Astrocyte of the cerebellum (primary cell): ENCODE data around the gene DACH1.

Experiments used
- DNase-seq: peaks from one replicate; pipeline ENCODE4 v3.0.0-alpha.2; 2011; ENCODE audit warnings: low read depth
- H3K4me3 ChIP-seq: 2 replicates; pipeline ENCODE4 v1.5.1; 2011; ENCODE audit warnings: mild to moderate bottlenecking, low read depth, low read length, moderate library complexity
- in situ Hi-C: cut with HindIII; loops from 2 replicates; pipeline ENCODE4 v1.10.0; 2017; ENCODE audit warnings: low sequenced_read_pairs
- TF ChIP-seq, protein P1 (sequence below): IDR thresholded peaks from 2 replicates; pipeline ENCODE4 v1.5.1; 2012; ENCODE audit warnings: low read length, low read depth, moderate library complexity, mild to moderate bottlenecking; ENCODE audit errors: missing control alignments

Gene DACH1

DNA sequence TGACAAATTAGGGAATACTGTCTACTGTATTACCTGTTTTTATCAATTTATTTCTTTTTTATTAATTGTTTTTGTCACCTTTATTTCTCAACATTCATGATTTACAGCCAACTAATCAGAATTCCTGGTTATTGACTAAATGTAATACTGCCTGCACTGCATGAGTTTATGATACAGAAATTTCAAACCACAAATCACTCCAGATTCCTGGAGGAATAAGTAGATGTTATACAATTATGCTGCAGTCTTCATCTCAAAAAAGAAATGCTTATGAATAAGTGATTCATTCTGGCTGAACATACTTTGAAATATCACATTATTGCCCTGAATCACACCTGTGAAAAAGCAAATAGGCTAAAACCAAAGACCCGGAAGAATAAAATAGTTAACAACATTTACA, 249.7 kb downstream of the DACH1 start:
- DNase-seq = no peak
- TF ChIP-seq, protein P1, sequence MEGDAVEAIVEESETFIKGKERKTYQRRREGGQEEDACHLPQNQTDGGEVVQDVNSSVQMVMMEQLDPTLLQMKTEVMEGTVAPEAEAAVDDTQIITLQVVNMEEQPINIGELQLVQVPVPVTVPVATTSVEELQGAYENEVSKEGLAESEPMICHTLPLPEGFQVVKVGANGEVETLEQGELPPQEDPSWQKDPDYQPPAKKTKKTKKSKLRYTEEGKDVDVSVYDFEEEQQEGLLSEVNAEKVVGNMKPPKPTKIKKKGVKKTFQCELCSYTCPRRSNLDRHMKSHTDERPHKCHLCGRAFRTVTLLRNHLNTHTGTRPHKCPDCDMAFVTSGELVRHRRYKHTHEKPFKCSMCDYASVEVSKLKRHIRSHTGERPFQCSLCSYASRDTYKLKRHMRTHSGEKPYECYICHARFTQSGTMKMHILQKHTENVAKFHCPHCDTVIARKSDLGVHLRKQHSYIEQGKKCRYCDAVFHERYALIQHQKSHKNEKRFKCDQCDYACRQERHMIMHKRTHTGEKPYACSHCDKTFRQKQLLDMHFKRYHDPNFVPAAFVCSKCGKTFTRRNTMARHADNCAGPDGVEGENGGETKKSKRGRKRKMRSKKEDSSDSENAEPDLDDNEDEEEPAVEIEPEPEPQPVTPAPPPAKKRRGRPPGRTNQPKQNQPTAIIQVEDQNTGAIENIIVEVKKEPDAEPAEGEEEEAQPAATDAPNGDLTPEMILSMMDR = no peak
- in situ Hi-C loops = no loop called here
- H3K4me3 ChIP-seq = no peak overlapping the region

DNA sequence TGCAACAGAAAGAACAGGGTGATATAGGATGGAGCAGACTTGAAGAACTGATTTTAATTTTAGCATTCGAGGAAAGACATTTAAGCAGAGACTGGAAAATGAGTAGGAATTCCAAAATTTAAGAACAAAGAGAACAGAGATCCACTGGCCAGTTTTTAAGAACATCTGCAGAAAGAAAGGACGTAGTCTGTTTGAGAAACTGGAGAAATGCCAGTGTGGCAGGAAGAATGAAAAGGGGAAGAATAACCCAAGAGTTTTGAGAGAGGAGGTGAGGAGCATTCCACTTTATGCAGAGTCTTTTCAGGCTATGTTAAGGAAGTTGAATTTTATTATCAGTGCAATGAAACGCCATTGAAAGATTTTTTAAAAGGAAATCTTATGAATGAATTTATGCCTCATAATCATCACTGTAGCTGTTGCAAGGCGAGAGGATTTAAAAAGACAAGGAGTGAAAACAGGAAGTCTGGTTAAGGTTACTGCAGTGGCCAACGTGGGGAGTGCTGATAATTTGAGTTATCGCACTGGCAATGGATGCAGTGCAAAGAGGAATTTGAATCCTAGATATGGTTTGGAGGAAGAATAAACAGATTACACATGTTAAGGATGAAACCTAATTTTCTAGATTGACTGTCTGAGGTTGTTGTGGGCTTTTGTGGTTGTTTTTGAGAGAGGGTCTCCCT, 253.8 kb downstream of the DACH1 start:
- no peak for DNase-seq
- TF ChIP-seq, protein P1 = no peak
- in situ Hi-C loops = no loop called here
- no peak overlapping the region for H3K4me3 ChIP-seq

DNA sequence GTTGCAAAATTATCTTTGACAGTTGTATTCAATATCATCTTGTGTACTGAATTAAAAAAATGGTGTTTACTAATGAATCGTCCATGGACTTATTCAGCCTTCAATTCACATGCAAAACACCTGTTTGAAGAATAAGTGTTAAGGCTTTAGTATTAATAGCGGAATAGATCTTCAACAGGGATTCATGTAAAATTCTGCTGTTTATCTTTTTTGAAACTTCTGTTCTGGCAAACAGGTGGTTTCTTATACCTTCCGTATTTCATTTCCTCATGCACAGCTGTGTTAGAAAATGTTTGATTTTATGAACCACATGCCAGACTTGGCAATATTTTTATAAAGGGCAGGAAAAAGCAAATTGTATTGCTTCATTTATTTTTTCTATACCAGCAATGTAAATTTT, 255.7 kb downstream of the DACH1 start:
- in situ Hi-C loops = no loop called here
- TF ChIP-seq, protein P1 = no peak
- no peak for DNase-seq
- H3K4me3 ChIP-seq = no peak overlapping the region

DNA sequence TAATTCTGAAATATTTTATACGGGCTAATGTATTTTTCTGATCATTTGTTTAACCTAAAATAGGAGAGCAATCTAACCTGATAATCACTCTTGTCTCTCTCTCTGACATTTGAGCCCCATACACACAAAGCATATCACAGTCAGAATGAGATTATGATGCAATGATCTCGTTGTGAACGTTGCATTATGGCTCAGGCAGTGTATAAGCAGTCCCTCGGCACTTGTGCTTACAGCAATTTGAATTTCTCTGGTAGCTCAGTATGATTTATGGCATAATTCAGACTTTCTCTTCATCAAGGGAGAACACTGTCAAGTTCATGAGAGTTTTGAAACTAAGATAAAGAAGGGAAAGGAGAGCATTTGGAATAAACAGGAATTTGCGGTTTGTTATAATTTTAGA, 256.1 kb downstream of the DACH1 start:
- TF ChIP-seq, protein P1 = no peak
- no peak overlapping the region for H3K4me3 ChIP-seq
- DNase-seq = no peak
- in situ Hi-C loops = no loop called here

DNA sequence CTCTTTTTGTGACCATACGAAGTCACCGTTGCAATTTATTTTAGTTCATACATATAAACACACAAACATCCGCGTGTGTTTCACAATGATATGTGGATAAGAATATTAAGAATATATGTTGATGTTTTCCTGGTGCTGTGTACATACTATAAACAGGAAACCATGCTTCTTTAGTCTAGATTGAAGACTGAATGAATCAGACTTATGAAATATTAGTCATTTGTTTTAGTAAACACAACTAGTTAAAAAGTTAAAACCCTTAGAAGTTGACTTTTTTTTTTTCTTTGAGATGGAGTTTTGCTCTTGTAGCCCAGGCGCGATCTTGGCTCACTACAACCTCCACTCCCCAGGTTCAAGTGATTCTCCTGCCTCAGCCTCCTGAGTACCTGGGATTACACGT, 257.7 kb downstream of the DACH1 start:
- in situ Hi-C loops = no loop called here
- TF ChIP-seq, protein P1 = no peak
- no peak for DNase-seq
- H3K4me3 ChIP-seq = no peak overlapping the region

DNA sequence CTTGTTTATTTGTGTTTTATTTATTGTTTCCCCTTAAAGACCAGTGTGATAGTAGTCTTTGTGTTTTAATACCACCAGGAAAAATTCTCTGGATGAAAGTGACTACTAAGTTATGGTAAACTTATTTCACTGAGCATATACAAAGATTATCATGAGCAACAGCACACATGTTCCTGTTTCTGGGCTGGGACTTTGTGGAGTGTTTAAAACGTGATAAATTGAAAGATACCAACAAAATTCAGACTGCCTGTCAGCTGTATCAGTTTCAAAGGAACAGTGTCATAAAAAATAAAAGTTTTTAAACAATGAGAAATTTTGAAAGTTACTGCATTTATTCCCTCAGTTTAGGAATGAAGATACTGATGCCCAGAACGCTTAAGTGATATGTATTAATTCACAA, 259.4 kb downstream of the DACH1 start:
- in situ Hi-C loops = no loop called here
- TF ChIP-seq, protein P1 = no peak
- no peak for DNase-seq
- H3K4me3 ChIP-seq = no peak overlapping the region
